UCSD-AML1 (cell line): ENCODE data around the gene KRTAP20-2.

Source experiments
- DNase-seq: peaks from one replicate; lab custom pipeline; 2025; ENCODE audit not compliant: unreplicated experiment; lab: John Stamatoyannopoulos, UW

Gene KRTAP20-2

DNA sequence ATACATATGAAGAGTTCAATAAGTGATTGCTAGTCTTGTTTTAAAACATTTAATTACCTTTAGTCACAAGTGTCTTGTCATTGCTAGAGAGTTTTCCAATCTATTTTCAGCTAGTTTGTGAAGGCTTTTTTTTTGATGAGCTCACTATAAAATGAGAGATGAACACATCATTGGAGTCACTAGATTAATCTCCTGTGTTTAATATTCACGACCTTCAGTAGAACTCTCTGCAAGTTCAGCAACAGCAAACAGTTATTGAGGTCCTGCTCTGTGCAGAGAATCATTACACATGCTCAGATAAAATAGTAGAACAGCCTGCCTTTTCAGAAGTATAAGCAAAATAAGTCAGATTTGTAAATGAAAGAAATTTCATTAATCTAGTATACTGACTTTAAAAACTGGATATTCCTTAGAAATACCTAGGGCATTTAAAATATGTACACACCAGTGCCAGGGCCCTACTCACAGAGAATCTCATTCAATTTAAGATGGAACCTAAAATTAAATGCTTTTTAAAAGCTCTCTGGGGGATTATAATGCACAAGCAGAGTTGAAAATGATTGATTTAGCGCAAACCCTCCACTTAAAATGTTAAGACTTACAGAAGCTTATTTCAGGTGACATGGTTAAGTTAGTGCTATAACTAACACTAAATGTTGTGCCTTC, 38.1 kb downstream of the KRTAP20-2 start:
- DNase-seq: no peak

DNA sequence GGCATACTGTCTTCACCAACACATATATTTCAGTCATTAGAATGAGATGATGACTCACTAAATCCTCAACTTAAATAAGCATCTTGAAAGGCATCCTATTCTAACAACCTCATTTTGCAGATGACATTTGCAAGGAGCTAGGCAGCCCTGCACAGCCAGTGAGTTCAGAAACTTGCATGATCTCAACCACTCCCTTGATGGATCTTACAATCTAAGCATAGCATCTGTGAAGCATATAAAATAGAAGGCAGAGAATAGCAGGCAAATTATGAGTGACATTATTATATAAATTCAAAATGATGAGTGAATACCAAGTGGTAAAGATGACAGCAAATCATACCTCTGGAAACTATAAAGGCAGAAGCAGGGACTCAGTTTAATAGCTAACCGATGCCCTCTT, 39.3 kb downstream of the KRTAP20-2 start:
- DNase-seq: no peak

DNA sequence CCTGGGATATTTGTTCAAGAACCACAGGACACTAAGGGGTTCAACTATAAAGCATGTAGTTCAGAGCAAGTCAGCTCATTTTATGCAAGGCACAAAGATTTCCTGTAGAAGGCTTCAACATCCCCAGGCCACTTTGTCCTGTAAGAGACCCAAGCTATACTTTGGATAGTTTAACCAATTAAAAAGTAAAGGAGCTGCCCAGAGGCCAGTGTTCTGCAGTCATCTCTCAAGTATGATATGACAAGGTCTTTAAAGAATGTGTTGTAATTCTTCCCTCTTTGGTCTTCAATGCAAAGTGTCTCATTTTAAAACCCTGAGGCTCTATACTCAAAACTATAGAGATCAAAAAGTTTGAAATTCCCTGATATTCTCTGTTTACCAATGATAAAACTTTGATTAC, 41.7 kb downstream of the KRTAP20-2 start:
- DNase-seq: no peak

DNA sequence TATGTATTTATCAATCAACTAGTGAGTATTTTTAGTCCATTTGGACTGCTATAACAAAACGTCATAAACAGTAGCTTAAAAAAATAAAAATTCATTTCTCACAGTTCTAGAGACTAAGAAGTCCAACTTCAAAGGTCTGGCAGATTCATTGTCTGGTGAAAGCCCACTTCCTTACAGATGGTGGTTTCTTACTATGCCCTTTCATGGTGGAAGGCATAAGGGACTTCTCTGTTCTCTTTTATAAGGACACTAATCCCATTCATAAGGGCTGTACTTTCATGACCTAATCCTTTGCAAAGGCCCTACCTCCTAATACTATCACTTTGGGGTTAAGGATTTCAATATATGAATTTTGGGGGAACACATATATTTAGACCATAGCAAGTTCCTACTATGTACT, 45.6 kb downstream of the KRTAP20-2 start:
- DNase-seq: no peak

DNA sequence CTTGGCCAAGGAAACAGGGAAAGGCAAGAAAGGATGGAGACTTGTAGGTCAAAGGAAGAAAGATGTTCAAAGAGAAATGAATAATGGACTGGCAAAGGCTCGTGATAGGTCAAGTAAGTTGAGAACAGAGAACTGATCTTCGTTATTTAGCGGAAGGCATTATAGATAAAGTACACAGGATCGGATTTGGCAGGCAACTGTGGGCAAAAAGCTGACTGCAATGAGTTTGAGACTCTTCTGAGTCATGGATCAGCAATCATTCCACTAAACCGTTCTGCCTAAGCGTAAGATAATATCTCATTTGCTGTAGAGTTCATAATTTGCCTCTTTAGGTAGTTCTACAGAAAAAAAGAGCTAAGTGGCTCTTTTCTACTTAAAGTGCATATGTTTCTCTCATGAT, 49.5 kb downstream of the KRTAP20-2 start:
- no peak for DNase-seq
